Measurements from ENCODE around the gene CDH4.

The CDH4 gene

DNA sequence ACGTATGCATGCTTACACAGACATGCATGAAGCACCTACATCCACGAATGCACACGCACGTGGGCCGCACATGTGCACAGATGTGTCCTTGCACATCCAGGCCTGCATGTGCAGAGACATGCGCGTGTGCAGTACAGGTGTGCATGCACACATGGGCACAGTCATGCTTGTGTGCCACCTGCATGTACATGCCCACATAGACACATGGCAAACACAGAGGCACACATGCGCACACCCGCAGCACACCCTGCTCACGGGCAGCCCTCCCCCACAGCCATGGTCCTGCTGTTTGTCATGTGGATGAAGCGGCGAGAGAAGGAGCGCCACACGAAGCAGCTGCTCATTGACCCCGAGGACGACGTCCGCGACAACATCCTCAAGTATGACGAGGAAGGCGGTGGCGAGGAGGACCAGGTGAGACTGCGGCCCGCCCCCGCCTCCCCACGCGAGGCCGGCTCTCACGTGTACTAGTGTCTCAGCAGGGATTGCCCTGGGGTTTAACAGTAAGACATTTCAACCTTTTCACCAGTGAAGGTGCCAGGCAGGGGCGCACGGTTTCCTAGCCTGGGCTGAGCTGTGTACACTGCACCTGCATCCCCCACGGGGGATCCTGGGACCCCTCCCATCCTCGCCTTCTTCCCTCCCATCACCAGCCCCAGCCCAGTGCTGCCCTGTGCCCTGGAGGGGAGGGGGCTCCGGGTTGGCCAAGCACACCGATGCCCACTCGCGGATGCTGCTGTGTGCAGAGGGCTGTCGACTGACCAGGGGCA lies 680.8 kb downstream of the CDH4 start:
- no peak for DNase-seq (ENCODE audit: low read depth)
- H3K4me3 ChIP-seq (replicated peaks; ENCODE audit: low read depth, low read length), result no peak overlapping the region
- TF ChIP-seq, protein P1, sequence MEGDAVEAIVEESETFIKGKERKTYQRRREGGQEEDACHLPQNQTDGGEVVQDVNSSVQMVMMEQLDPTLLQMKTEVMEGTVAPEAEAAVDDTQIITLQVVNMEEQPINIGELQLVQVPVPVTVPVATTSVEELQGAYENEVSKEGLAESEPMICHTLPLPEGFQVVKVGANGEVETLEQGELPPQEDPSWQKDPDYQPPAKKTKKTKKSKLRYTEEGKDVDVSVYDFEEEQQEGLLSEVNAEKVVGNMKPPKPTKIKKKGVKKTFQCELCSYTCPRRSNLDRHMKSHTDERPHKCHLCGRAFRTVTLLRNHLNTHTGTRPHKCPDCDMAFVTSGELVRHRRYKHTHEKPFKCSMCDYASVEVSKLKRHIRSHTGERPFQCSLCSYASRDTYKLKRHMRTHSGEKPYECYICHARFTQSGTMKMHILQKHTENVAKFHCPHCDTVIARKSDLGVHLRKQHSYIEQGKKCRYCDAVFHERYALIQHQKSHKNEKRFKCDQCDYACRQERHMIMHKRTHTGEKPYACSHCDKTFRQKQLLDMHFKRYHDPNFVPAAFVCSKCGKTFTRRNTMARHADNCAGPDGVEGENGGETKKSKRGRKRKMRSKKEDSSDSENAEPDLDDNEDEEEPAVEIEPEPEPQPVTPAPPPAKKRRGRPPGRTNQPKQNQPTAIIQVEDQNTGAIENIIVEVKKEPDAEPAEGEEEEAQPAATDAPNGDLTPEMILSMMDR (IDR thresholded peaks at IDR 0.05; ENCODE audit: low read length, missing control alignments), result no peak

GRCh38 chr20:61933481-61933950 lies 681.5 kb downstream of the CDH4 start:
- no peak overlapping the region for H3K4me3 ChIP-seq (replicated peaks; ENCODE audit: low read depth, low read length)
- DNase-seq (ENCODE audit: low read depth), result no peak

GRCh38 chr20:61933951-61934715 lies 682.1 kb downstream of the CDH4 start:
- H3K4me3 ChIP-seq (replicated peaks; ENCODE audit: low read depth, low read length), result no peak overlapping the region
- TF ChIP-seq, protein P1 (IDR thresholded peaks at IDR 0.05; ENCODE audit: low read length, missing control alignments), result no peak
- DNase-seq (ENCODE audit: low read depth), result no peak

More at GRCh38 chr20:61933481-61933950, 681.5 kb downstream of the CDH4 start:
- TF ChIP-seq, protein P1 (IDR thresholded peaks at IDR 0.05; ENCODE audit: low read length, missing control alignments), result no peak

DNA sequence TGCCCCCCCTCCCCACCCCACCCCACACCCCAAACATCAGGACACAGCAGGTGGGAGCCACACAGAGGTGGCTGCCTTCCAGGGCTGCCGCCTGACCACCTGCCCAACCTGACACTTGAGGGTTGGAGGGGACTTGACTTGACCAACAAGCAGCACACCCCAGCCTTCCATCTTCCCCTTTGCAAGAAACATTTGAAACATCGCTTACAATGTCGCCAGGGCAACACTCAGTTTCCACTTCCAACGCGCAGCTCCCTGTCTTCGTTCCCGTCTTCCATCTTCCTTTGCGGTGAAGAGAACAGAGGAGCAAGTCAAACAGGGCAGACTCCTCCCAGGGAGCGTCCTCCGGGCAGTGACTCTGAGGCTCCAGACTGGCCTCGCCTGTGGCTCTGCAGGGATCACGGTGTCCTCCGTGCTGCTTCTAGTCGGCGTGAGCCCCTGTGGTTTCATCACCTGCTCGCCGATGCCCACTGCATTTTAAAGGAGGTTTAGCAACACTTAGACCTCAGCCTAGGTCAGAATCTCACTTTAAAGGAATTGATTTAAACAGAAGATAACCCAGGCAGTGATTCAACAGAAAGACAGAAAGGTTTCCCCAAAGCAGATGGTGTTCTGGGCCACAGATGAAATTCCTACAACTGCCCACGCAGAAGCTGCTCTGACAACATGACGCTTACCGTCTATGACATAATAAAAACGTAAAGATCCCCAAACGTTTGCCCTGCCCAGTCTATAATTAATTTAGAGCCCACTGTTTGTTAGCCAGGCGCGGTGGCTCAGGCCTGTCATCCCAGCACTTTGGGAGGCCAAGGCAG lies 682.9 kb downstream of the CDH4 start:
- no peak overlapping the region for H3K4me3 ChIP-seq (replicated peaks; ENCODE audit: low read depth, low read length)
- TF ChIP-seq, protein P1 (IDR thresholded peaks at IDR 0.05; ENCODE audit: low read length, missing control alignments), result no peak
- DNase-seq (ENCODE audit: low read depth), result no peak

DNA sequence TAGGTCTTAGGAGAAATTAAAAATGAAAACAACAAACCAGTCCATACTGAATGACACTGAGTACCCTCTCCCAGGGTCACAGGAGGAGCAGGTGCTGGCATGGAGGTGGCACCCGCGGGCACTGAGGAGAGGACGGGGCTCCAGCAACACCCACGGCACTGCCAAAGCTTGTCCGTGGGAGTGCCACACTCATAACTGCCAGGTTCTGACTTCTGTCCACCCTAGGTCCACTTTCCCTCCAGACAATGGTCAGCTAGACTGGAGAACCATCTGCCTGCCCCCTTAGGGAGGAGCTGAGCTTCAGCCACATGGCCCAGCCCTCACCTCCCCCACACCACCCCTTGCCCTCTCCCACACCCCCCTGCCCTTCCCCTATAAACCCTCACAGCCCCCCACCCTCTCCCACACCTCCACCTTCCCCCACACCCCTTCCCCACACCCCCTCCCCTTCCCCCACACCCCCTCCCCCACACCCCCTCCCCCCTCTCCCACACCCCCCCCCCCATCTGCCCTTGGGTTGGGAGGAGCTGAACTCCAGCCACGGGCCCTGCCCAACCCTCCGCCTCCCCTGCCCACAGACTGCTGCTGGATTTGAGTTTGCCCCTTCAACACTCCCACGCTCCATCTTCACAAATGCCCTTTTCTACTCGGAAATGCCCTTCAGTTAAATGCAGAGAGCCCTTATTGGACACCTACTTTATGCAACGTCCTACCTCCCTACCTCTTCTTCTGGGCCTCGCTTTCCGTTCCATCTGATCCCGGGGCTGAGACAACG lies 684.1 kb downstream of the CDH4 start:
- TF ChIP-seq, protein P1 (IDR thresholded peaks at IDR 0.05; ENCODE audit: low read length, missing control alignments), result no peak
- no peak overlapping the region for H3K4me3 ChIP-seq (replicated peaks; ENCODE audit: low read depth, low read length)
- no peak for DNase-seq (ENCODE audit: low read depth)

GRCh38 chr20:61936701-61937131 lies 684.7 kb downstream of the CDH4 start:
- TF ChIP-seq, protein P1 (IDR thresholded peaks at IDR 0.05; ENCODE audit: low read length, missing control alignments), result no peak
- no peak overlapping the region for H3K4me3 ChIP-seq (replicated peaks; ENCODE audit: low read depth, low read length)
- no peak for DNase-seq (ENCODE audit: low read depth)
